Pons (tissue), 1 donor: ENCODE results near the gene ZNF236.
A peak's percentile ranks its signal among the peaks of the same experiment; 100 is the strongest.
"Not testable (repeated sequence)": the region's sequence is repeated elsewhere in the genome, so short reads cannot be mapped to it uniquely, and the experiment has no call there.

ENCODE experiments used
- DNase-seq: peaks from one replicate; pipeline ENCODE4 v3.0.0-alpha.2; 2016; ENCODE audit warnings: low spot score

ZNF236 gene

GRCh38 chr18:76948345-76948744 is 126.0 kb downstream of the ZNF236 start:
- DNase-seq, result no peak

GRCh38 chr18:76951456-76952247 is 129.3 kb downstream of the ZNF236 start:
- DNase-seq, result no peak

- DNase-seq, result no peak
Observed at GRCh38 chr18:76952747-76953146, 130.4 kb downstream of the ZNF236 start.

DNA sequence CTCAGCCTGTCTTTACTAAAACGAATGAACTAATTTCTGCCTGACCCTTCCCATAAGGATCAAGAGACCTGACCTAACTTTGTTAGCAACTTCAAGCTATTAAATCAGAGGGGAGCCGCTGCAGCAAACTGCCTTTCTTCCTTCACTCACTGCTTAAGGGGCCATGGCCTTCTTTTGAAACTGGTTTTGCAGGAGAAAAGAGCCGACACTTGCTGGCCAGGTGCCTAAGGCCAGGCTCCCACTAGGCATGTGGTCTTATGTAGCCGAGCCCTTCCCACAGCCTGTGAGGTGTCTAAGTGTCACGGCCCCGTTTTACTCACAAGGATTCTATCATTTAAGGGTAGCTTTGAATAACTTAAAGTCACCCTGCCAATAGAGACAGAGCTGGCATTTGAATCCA is 130.8 kb downstream of the ZNF236 start:
- no peak for DNase-seq

DNA sequence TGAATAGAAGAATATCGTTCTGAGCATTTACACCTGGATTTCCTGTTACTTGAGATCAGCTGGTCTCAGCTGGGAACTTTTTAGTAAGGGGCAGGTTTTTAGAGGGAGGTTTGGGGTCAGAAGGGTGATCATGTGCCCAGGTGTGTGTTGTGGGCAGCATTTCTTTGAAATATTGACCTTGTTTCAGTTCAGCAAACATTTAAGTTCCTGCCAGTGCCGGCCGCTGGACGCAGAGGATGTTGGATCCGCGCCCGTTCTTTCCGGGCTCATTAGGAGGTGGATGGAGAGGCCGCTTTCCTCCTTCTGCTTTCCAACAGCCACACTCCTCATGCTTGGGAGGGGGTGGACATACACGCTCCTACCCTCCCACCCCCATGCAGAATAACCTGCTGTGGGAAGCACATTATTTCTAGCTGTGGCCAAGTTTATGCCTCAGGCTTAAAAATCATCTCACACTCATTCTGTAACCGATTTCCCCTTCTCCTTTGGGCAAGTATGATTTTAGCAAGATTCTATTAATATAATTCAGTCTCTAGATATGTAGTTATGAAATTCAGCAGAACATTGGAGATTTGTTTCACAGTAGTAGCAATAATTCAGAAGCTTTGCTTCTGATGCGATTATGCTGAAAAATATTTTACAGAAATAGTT is 131.4 kb downstream of the ZNF236 start:
- peak; percentile 20 for DNase-seq

DNA sequence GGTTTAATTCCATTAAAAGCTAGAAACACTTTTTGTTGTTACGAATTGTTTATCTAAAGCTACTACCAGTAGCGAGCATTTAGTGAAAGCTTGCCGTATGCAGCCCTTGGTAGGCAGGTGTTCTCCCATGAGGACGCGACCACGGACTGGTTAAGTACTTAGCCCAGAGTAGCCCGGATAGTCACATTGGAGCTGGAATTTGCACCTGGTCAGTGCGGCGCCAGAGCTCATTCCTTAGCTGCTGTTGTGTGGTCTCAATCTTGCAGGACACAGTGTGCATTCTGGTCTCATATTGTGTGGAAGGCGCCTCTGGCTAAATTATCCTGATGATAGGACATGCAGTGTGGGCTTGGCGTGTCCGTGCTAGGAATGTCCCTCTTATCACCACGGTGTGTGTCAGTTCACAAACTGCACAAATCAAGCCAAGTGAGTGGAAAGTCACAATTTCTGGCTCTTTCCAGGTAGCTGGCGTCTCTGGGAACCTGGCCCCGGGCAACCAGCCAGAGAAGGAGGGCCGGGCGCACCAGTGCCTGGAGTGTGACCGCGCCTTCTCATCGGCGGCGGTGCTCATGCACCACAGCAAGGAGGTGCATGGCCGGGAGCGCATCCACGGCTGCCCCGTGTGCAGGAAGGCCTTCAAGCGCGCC is 133.3 kb downstream of the ZNF236 start:
- DNase-seq, result no peak

DNA sequence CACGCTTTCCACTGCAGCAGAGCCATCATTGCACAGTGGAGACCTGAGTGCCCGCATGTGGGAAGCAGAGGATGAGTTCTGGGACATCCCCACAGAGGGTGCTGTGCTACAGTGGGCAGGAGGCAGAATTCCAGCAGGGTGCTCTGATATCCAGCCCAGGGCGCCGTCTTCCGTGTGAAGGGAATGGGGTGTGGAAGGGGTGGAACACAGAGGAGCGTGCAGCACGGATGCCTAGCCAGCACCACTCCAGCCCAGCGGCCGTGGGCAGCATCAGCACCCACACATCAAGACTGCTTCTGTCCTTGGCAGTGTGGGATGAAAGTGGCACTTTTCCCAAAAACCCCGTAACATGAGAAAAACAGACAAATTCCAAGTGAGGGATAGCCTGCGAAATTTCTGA is 134.3 kb downstream of the ZNF236 start:
- DNase-seq, result no peak

- DNase-seq, result no peak
Observed at GRCh38 chr18:76957384-76958355, 135.3 kb downstream of the ZNF236 start.

DNA sequence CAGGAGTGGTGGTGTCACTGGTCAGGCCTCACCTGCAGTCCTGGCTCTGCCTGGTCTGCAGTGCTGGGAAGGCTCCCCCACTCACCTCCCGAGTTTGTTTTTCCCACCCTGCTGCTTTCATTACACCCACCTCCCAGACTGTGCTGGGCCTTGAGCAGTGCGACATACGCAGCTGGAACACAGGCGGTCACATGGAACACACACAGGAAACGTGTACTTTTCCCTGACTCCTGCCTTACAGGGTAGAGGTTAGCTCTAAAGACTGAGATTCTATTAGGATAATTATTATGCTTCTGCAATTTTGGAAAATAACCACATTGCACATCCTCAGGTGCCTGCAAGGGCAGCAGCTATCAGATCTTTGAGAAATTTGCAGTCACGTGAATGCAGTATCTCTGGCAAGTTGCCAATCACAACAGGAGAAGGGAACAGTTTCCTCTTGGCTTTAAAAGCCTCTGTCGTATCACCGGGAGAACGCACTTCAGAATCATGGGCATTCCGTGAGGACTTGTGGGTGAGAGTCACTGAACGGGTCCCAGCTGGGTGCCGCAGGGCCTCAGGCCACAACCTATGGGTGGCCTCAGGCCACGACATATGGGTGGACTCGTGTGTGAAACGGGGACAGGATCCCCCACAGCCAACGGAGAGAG is 136.5 kb downstream of the ZNF236 start:
- DNase-seq, result no peak

DNA sequence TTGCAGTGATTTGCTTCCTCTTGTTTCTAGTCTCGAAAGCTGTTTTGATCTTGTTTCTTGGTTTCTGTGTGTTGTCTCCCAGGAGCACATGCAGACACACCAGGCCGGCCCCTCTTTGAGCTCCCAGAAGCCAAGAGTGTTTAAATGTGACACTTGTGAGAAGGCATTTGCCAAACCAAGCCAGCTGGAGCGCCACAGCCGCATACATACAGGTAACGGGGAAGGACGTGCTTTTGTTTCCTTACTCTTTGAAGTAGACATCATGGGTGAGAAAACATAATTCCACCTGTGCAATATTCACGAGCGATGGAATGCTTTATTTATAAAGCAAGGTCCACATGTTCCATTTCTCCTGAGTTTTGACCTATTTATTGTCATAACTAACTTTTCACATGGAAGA is 137.2 kb downstream of the ZNF236 start:
- DNase-seq, result no peak

DNA sequence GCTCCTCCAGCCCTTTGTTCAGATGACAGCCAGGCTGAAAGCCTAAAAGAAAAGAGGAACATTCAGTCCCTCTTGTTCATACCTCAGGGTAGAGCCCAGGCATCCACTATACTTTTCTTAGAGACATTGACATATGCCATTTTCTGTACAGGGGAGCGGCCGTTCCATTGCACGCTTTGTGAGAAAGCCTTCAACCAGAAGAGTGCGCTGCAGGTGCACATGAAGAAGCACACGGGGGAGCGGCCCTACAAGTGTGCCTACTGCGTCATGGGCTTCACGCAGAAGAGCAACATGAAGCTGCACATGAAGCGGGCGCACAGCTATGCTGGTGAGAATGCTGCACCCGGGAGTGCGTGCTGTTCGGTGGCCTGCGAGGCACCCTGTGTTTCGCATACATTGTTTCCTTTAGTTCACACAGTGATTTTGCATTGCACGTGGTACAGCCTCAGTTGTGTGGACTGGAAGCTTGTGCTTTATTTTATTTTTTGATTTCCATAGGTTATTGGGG is 138.2 kb downstream of the ZNF236 start:
- no peak for DNase-seq

- no peak for DNase-seq
Observed at GRCh38 chr18:76962851-76963250, 140.5 kb downstream of the ZNF236 start.

DNA sequence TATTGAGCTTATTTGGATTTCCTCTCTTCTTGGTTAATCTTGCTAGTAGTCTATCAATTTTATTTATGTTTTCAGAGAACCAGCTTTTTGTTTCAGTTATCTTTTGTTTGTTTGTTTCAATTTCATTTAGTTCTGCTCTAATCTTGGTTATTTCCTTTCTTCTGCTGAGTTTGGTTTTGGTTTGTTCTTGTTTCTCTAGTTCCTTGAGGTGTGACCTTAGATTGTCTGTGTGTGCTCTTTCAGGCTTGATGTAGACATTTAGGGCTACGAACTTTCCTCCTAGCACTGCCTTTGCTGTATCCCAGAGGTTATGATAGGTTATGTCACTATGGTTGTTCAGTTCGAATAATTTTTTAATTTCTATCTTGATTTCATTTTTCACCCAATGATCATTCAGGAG is 141.6 kb downstream of the ZNF236 start:
- DNase-seq, result no peak

DNA sequence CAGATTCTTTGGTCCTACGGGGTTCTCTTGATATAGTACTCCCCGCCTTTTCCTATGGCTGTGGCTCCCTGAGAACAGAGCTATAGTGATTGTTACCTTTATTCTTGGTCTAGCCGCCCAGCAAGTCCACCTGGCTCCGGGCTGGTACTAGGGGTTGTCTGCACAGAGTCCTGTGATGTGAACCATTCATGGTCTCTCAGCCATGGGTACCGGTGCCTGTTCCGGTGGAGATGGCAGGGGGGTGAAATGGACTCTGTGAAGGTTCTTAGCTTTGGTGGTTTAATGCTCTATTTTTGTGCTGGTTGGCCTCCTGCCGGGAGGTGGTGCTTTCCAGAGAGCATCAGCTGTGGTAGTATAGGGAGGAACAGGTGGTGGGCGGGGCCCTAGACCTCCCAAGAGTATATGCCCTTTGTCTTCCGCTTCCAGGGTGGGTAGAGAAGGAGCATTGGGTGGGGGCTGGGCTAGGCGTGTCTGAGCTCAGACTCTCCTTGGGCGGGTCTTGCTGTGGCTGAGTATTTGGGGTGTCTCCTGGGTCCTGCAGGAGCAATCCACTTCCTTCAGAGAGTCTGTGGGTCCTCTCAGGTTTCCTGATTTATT is 143.3 kb downstream of the ZNF236 start:
- not testable (repeated sequence) for DNase-seq

DNA sequence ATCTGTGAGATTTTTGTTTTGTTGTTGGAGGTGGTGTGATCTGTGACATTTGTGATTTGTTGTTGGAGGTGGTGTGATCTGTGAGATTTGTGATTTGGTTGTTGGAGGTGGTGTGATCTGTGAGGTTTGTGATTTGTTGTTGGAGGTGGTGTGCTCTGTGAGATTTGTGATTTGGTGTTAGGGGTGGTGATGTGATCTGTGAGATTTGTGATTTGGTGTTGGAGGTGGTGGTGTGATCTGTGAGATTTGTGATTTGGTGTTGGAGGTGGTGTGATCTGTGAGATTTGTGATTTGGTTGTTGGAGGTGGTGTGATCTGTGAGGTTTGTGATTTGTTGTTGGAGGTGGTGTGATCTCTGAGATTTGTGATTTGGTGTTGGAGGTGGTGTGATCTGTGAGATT is 144.9 kb downstream of the ZNF236 start:
- DNase-seq, result not testable (repeated sequence)

GRCh38 chr18:76967721-76968472 is 145.5 kb downstream of the ZNF236 start:
- no peak for DNase-seq

GRCh38 chr18:76970770-76971559 is 148.6 kb downstream of the ZNF236 start:
- DNase-seq, result no peak

DNA sequence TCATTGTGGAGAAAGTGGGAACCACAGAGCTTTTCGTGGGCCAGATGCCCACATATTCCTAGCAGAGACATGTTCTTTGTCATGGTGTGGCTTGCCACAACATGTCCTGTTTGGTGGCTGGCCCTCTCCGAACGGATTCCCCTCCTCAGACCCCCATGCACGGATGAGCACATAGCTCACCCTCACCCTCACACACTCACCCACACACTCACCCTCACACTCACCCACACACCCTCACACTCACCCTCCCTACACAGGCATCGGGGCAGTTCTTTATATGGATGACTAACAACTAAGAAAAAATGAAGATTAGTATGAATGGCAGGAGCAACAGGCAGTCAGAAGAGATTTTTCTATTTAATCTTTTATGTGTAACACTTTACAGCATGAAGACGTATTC is 149.9 kb downstream of the ZNF236 start:
- no peak for DNase-seq

- DNase-seq, result no peak
Observed at GRCh38 chr18:76972846-76973519, 150.6 kb downstream of the ZNF236 start.
